Measurements from ENCODE around the gene TMEM128.
A peak's percentile ranks its signal among the peaks of the same experiment; 100 is the strongest.
"Not testable (repeated sequence)": the region's sequence is repeated elsewhere in the genome, so short reads cannot be mapped to it uniquely, and the experiment has no call there.

TMEM128 gene, protein sequence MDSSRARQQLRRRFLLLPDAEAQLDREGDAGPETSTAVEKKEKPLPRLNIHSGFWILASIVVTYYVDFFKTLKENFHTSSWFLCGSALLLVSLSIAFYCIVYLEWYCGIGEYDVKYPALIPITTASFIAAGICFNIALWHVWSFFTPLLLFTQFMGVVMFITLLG

DNA sequence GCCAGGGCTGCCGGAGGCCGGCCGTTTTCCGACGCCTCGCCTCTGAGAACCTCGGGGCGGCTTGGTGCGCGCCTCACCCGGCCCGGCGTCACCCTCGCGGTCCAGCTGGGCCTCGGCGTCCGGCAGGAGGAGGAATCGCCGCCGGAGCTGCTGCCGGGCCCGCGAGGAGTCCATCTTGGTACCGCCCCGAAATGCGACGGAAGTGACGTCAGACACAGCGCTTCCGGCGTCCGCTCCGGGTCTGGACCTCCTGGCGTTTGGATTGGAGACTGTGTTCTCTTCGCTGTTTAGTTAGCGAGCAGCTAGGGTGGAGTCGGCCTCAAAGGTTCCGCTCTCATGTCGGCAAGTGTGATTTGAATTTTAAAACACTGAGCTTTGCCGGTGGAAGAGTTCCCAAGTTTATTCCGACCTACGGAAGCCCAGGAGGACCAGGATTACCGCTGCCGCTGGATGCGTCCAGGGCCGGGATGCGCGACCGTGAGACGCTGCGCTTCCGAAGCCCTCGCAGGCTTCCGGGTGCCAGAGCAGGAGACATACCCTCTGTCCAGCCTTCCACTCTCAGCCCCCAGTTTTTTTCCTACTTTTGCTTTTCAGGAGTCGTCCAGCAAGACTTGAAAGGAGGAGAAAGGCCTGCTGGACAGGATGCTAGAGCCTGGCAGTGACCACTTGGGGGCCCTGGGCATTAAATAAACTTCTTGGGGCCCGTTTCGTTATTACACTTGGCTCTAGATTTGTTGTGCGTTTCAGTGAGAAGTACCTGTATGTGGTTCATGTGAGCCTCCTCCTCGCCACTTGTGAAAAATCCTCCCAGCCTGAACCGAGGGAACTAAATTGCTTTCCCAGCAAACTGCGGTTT lies at the start of gene TMEM128:
Gene TMEM128, minus strand, starts transcription at position 195 of the 856 bp plus-strand sequence. Its CDS starts 21 bp downstream, at position 174.
- peak; percentile 90 for DNase-seq

GRCh38 chr4:4296283-4296846 lies 48.3 kb upstream of the TMEM128 start:
- no peak for DNase-seq

DNA sequence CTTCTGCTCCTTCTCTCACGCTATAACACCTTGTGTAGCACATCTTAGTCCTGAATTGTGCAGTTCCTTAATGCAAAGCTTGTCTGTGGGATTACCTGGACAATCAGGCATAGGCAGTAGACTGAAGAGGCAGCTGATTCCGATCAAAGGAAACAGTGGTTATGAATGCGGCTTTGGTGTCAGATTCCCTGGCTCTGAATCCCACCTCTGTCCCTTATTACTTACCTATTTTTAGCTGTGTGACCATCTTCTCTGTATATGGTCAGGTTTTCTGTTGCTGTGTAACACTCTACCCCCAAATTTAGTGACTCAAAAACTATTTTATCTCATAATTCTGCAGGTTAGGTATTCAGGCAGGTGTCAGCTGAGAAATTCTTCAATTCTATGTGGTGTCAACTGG lies 45.3 kb upstream of the TMEM128 start:
- no peak for DNase-seq

DNA sequence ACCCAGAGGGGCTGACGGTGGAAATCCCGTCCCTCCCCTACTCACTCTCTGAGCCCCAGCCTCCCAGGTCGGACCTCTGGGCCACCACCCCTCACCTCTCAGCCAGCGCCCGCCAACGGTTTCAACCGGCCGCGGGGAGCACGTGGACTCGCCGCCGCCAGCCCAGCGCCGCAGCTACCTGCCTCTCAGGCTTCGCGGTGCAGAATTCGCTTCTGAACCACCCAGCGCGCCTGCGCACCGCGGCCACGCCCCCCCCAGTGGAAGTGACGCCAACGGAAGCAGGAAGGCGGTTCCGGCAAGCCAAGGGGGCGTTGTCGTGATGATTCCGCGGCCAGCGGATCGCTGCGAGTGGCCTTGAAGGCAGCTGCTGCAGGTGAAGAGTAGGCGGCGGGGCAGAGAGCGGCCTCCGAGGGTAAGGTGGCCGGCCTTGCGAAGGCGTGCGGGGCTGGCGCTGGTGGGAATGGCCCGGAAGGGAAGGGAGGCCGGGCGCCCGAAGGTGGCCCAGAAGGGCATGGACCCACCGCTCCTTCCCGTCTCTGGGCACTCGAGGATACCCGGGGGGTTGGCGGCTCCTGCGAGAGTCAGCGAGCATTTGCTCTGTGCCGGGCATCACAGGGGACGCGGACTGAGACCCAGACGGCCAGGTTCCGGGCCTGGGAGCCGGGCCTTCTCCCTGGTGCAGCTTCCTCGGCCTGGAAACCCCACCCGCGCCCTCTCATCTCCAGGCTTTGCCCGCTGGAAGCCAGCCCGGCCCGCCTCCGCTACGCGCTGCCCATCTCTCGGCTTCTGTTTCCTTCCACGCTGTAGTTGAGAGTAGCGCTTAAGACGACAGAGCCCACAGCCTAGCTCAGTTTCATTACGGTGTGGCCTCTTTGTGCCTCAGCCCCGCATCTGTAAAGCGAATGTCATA lies 42.2 kb upstream of the TMEM128 start, which contains the start of the genes LYAR and ZBTB49:
Gene LYAR, minus strand, starts transcription at position 214 of the 910 bp plus-strand sequence. CDS start 6,412 bp downstream, outside the sequence.
Gene ZBTB49, plus strand, starts transcription at position 311 of the 910 bp plus-strand sequence. CDS start 9,695 bp downstream, outside the sequence.
- peak; percentile 98 for DNase-seq

DNA sequence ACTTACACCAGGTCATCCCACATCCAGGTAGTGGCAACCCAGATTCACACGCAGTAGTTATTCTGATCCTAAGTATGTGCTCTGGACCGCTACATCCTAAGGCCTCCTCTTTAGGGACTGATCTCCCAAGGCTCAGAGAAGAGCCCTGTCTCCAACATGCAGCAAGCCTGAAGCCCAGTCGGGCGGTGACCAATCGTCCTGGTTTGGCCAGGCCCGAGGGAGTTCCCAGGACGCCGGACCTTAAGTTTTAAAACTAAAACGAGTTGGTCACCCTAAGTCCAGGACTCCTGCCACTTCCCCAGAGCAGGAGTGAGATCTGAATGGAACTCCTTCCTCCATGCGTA lies 41.5 kb upstream of the TMEM128 start:
- DNase-seq: no peak

DNA sequence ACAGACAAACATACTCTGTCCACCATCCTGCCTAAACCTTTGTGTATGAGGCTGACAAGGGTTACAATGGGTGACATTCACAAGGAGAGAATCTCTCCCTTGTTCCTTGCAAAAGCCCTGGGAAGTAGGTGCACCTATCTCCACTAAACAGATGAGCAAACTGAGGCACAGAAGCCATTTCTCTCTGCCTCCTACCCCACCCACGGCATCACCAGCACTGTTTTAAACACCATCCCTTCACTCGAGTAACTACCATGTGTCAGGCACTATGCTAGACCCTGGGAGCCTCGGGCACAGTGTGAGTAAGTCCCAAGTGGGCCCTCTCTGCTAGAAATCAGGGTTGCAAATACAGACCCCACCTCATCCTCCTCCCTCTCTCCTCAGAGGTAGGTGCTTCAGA lies 41.0 kb upstream of the TMEM128 start:
- DNase-seq: no peak

DNA sequence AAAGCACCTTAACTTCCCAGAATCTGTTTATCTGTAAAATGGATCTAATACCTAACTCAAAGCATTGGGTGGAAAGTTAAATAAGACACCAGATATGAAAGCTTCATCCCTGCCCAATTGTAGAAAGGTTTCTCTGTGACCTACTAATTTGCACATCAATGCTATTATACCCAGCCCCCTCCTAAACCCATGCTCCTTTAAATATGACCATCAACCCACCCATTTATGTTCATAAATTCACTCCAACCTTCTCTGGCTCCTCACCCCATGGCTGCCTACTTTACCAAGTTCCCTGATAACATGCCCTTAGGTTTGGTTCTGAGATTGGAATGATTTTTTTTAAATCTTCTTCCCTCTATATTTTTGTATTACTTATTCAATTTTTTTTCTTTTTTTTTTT lies 40.1 kb upstream of the TMEM128 start:
- no peak for DNase-seq

DNA sequence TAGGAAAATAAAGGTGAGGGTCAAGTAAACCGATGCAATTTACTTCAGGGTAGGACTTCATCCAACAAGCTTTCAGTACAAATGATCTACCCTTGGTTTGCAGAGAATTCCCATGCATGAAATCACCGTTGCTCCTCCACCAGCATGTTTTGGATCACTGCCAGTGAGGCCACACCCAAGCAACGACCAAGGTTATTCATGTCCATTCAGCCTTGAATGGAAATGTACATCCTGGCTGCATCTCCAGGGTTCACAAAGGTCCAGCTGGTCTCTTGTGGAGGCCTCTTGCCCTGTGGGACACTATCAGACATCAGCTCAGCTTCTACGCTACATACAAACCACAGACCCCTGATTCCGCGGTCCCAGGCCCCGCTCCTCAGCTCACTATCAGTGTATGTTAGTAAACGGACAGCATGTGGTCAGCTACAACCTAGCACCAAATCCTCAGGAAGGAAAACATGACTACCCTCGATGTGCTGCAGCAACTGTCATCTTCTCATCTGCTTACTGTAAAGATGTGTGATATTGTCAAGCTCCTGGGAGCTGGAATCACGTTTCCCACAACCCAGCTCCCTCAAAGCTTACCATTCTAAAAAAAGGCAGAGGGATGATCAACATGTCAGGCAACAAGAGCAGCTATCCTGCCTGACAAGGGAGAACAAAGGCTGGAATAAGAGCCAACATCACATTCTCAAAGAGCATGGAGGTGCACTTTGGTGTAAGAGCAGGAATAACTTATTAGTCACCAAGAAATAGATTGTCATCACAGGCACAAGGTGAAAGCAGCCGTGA lies 37.0 kb upstream of the TMEM128 start:
- no peak for DNase-seq

DNA sequence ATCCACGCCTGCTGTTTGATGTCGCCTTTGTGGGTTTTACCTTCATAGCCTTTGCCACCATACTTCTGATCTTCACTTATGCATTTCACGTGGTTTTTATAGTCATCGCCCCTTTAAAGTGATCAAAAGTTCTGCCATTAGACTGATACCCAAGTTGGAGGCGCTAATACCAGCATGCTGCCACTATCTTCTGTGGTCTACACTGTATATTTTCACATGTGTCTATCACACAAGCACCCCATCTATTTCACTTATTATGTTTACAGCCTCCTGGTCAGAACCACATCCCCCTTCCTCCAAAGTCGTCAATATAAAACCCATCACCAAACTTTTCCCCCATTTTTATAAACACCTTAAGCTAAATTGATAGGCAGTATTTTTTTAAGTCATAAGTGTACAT lies 33.8 kb upstream of the TMEM128 start:
- no peak for DNase-seq

GRCh38 chr4:4277531-4277930 lies 29.5 kb upstream of the TMEM128 start:
- DNase-seq: no peak

GRCh38 chr4:4274226-4274625 lies 26.2 kb upstream of the TMEM128 start:
- no peak for DNase-seq

DNA sequence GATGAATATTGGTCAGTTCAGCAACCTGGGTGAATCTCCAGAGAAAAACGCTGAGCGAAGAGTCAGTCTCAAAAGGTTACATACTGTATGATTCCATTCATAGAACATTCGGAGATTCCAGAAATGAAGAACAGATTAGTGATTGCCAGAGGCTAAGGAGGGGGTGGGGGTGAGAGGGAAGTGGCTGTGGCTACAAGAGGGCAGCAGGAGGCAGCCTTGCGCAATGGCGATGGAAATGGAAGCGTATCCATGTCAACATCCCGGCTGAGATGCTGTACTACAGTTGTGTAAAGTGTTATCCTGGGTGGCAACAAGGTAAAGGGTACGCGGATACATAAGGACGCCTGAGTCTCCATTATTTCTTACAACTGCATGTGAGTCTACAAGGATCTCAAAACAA lies 23.9 kb upstream of the TMEM128 start:
- no peak for DNase-seq

DNA sequence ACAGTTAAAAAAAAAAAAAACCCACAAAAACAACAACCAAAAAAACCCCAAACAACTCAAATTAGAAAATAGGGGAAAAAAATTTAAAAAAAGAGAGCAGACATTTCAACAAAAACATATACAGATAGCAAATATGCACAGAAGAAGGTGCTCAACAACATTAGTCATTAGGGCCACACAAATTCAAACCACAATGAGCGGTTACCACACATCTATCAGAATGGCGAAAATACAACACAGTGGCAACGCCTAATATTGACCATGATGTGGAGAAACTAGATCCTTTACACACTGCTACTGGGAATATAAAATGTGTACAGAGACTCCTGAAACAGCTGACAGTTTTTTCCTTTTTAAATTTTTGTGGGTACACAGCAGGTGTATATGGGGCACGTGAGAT lies 22.5 kb upstream of the TMEM128 start:
- no peak for DNase-seq

DNA sequence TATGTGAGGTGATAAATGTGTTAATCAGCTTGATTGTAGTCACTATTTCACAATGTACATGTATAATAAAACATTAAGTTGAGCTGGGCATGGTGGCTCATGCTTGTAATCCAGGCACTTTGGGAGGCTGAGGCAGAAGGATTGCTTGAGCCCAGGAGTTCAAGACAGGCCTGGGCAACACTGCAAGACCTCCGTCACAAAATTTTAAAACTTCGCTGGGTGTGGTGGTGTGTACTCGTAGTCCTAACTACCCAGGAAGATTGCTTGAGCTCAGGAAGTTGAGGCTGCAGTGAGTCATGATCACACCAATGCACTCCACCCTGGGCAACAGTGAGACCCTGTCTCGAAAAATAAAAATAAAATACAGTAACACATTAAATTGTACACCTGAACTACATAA lies 21.8 kb upstream of the TMEM128 start:
- no peak for DNase-seq

GRCh38 chr4:4269331-4269731 lies 21.3 kb upstream of the TMEM128 start:
- no peak for DNase-seq

DNA sequence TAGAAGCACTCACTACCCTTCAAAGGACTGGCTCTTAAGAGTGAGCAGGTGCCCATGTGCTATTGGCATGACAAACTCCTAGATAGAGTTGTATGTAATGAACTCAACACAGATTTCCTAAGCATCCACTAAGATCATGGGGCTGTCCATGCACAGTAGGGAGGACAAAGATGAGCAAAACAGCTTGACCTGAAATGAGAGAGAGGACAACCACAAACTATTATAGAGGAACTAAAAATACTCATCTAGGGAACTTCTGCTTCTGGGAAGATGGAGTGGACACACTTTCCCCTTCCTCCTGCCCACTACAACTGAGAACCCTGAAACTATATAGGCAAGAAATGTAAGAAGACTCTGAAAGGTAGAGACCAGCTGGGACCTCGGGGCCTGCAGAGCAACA lies 20.8 kb upstream of the TMEM128 start:
- DNase-seq: no peak

GRCh38 chr4:4267981-4268380 lies 20.0 kb upstream of the TMEM128 start:
- DNase-seq: no peak

DNA sequence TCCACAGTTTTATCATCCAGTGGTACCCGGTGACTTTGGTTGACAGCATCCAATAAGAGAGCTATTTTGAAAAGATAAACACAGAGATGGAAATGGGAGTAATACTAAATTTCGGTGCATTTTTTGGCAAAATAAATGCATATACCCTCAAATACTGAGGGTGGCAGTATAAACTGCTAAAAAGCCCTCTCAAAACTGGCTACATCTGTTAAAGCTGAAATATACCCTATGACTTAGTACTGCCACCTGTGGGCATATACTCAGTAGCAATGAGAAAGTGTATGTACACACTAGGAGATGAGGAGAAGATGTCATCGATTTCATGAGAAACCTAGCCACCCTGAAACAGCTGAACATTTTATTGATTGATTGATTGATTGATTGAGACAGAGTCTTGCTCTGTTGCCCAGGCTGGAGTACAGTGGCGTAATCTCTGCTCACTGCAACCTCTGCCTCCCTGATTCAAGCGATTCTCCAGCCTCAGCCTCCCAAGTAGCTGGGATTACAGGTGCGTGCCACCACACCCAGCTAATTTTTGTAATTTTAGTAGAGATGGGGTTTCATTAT lies 12.2 kb upstream of the TMEM128 start:
- DNase-seq: no peak

DNA sequence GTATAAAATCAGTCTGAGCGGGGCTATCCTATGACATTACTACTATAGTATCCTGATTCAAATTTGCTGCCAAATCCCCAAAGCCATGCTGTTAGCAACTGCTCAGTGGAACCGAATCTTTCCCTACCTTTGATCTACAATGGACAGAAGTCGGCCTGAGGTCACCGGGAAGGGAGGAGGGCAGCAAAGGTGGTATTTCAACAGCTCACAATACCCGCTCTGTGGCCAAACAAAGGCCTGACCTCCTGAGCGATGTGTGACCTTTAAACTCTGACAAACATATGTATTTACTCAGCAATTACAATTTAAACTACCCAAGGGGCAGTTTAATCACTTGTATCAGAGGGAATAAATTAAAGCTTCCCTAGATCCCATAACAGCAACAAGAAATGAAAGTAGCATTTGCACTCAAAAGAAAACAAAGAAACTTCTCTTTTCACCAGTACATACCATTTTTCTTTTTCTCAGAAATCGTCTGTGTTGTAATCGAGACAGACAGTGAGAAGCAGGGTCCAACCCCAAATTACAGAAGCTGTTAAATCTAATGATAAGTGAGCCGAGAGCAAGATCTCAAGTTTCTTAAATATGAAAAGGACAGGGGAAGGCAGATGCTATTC lies 11.6 kb upstream of the TMEM128 start:
- no peak for DNase-seq

- DNase-seq: not testable (repeated sequence)
Measured at GRCh38 chr4:4257705-4258104, 9.7 kb upstream of the TMEM128 start.

DNA sequence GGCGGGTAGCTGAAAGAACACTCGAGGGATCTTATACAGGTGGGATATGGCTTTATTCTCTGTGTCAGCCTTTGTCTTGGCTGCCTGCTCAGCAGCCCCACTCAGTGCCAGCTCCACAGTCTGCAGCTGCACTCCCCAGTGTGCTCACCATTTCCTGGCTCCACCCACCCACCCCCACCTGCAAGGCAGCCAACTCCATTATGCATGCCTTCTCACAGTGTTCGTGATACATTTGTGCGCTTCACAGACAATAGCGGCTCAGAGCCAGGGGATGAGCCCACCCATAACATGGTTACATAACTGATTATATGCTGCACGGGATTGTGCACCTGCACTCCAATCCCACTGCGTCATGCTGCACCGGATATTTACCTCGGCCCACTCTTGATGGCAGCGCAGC lies 8.8 kb upstream of the TMEM128 start:
- DNase-seq: no peak

Data from activated CD4-positive, CD25-positive, alpha-beta regulatory T cell treated with anti-CD3 and anti-CD28 coated beads, Interleukin-2, amount 50 U/mL, for 72 hours (primary cell).